GM12874 (cell line): ENCODE results near the gene MBOAT7.

Experiments
- TF ChIP-seq, protein P1 (sequence below): IDR thresholded peaks from 2 replicates; pipeline ENCODE4 v1.5.1; 2011; ENCODE audit warnings: low read depth, mild to moderate bottlenecking, control low read depth, low read length, moderate library complexity; ENCODE audit not compliant: insufficient read depth

The MBOAT7 gene

DNA sequence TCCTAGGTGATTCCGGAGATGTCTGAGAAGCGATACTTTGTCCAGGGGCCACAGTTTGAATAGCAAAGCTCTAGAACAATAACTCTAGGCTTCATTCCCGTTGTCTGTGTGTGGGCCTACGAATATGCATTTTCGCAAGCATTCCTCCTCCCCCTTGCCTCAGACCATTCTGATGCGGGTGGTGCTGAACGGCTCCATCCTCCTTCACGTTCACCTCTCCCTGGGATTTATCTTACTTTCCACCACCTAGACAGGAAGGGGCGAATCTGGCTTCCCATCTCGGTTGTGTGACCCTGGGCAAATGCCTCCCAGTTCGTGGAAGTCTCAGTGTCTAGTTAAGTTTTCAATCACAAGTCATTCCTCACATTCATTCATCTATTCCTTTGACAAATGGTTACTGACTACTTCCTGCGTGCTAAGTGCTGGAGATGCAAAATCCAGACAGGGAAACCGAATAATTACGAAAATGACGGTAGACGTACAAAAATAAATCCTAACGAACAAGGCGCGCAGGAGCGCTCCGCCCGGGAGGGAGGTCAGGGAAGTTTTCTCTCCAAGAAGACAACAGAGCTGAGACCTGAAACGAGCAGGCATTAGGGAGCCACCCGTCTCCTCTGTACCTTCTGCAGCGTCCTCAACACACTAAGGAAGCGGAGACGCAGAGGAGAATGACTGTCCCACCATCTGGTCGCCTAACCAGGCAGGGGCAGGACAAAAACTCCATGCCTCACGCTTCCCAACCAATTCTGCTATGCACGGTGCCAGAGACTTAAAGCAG lies 53.1 kb downstream of the MBOAT7 start:
- TF ChIP-seq, protein P1, sequence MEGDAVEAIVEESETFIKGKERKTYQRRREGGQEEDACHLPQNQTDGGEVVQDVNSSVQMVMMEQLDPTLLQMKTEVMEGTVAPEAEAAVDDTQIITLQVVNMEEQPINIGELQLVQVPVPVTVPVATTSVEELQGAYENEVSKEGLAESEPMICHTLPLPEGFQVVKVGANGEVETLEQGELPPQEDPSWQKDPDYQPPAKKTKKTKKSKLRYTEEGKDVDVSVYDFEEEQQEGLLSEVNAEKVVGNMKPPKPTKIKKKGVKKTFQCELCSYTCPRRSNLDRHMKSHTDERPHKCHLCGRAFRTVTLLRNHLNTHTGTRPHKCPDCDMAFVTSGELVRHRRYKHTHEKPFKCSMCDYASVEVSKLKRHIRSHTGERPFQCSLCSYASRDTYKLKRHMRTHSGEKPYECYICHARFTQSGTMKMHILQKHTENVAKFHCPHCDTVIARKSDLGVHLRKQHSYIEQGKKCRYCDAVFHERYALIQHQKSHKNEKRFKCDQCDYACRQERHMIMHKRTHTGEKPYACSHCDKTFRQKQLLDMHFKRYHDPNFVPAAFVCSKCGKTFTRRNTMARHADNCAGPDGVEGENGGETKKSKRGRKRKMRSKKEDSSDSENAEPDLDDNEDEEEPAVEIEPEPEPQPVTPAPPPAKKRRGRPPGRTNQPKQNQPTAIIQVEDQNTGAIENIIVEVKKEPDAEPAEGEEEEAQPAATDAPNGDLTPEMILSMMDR = no peak

DNA sequence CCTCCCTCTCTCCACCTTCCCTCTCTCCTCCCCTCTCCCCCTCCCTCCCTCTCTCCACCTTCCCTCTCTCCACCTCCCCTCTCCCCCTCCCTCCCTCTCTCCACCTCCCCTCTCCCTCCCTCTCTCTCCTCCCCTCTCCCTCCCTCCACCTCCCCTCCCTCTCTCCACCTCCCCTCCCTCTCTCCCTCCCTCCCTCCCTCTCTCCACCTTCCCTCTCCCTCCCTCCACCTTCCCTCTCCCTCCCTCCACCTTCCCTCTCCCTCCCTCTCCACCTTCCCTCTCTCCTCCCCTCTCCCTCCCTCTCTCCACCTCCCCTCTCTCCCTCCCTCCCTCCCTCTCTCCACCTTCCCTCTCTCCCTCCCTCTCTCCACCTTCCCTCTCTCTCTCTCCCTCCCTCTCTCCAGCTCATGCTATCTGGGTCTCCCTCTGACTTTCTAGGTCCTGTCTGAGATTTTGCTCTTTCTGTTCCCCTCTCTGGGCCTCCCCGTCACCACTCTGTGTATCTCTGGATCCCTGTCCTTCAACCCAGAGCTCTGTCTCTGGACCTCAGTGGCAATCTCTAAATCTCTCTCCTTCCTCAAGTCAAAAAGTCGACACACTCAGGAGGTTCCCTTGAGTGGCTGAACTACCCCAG lies 55.3 kb downstream of the MBOAT7 start:
- TF ChIP-seq, protein P1 = no peak

DNA sequence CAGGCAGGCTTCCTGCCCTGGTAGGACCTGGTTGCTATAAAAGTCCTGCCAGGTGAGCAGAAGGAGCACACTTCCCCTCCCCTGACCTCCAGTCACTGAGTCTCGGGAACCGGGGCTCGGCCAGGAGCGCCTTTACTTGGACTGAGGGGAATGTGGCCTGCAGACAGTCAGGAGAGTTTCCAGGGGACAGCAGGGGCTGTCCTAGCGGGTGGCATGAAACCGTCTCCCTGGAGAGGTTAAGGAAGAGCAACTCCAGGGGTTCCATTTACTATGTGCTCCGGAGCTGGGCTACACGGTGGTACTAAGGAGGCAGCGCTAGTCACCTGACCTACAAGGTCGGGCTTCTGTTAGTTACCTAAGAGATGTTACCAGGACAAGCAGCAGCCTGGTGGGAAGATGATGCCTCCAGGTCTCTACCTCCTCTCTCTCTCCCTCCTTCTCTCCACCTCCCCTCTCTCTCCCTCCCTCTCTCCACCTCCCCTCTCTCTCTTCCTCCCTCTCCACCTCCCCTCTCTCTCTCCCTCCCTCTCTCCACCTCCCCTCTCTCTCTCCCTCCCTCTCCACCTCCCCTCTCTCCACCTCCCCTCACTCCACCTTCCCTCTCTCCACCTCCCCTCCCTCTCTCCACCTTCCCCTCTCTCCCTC lies 55.9 kb downstream of the MBOAT7 start:
- TF ChIP-seq, protein P1 = no peak

DNA sequence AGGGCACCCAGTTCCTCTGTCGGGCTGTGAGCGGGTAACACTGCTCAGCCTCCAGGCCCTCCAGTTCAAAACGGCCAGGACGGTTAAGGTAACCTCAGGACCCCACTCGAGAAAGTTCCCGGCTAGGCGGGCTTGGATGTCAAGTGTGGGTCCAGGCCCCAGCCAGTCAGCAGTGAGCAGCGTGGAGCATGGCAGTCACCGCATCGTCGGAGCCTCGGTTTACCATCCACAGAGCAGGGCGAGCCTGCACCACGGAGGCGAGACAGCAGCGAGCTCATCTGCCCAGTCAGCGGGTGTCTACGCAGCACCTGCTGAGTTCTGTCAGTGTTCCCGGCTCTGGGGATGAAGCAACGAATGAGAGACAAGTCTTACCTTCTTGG lies 59.8 kb downstream of the MBOAT7 start:
- TF ChIP-seq, protein P1 = no peak

DNA sequence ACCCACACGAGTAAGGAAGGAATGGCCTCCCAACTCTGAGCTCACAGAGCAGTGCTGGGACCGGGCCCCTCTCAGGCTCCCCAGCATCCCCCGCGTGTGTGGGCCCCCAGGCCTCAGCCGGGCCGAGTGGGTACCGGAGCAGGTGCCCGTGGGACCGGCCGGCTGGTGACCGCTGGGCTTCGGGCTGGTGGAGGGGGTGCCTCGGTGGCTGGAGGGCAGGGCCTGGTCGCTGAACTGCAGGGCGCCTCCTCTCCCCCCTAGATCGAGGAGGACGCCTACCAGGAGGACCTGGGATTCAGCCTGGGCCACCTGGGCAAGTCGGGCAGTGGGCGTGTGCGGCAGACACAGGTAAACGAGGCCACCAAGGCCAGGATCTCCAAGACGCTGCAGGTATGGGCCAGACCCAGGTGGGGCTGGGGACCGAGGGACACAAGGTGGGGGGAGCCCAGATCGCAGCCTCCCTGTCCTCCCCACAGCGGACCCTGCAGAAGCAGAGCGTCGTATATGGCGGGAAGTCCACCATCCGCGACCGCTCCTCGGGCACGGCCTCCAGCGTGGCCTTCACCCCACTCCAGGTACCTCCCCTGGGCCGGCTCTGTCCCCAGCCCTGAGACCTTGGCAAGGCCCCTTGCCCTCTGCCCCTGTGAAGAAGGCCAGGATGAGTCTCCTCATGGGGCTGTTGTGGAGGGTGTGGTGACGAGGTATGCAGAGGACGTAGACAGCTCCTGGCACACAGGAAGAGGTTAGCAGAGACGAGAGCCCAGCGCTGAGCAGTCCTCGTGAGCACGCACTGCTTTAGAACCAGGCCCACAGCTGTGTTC lies 60.4 kb downstream of the MBOAT7 start:
- TF ChIP-seq, protein P1 = no peak

DNA sequence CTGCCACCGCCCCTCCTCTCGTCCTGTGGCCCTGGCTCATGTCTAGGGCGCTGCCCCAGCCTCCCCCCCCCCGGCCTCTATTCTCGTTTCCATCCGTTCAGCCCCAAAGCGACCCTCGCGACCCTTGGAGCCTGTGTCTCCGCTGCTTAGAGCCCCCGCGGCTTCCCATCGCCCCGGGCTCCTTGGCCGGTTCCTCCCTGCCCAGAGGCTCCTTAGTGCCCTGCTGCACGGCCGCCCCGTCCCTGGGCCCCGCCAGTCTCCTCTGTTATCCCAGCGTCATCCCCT lies 61.0 kb downstream of the MBOAT7 start:
- TF ChIP-seq, protein P1 = no peak
